Activated naive CD4-positive, alpha-beta T cell treated with anti-CD3 and anti-CD28 coated beads for 36 hours (primary cell): ENCODE data around the gene SMNDC1. TPM values are rescaled to one million over a fixed set of nuclear protein-coding genes. Genes with fewer than 3 reads are reported as not detected.

ENCODE experiments used
- CTCF ChIA-PET: fragments of 350-600 bp; sonication (Branson Sonifier 250); formaldehyde crosslinking; loops from one replicate; lab custom pipeline; 2021; ENCODE audit warnings: antibody characterized with exemption; lab: Charles Lee
- DNase-seq: peaks from one replicate; pipeline ENCODE4 v3.0.0-alpha.2; 2020
- H3K27ac Mint-ChIP-seq: one replicate; pipeline ENCODE4 v1.8.0; 2021; ENCODE audit warnings: mild to moderate bottlenecking, mixed read lengths
- H3K27me3 Mint-ChIP-seq: one replicate; pipeline ENCODE4 v1.8.0; 2021; ENCODE audit warnings: low read depth, mixed read lengths
- H3K36me3 Mint-ChIP-seq: one replicate; pipeline ENCODE4 v1.8.0; 2021; ENCODE audit warnings: low read depth, mixed read lengths
- H3K4me1 Mint-ChIP-seq: one replicate; pipeline ENCODE4 v1.8.0; 2021; ENCODE audit warnings: low read depth, mixed read lengths
- H3K4me3 Mint-ChIP-seq: one replicate; pipeline ENCODE4 v1.8.0; 2021; ENCODE audit warnings: mild to moderate bottlenecking, moderate library complexity, mixed read lengths
- H3K9me3 Mint-ChIP-seq: one replicate; pipeline ENCODE4 v1.8.0; 2021; ENCODE audit warnings: mixed read lengths
- intact Hi-C: fragments of 100-400 bp; cut with micrococcal nuclease; formaldehyde crosslinking; loops from one replicate; pipeline ENCODE4 v1.15.1; 2023
- total RNA-seq, 2 experiments: library from RNA; stranded (reverse); gene quantifications; one replicate each; pipeline ENCODE4 v1.2.3, GENCODE V29; 2021

Gene SMNDC1
- total RNA-seq, 2 experiments from 2014 or later: 42.4 to 46.2 TPM

- H3K36me3 Mint-ChIP-seq: peaks cover 21% of the 10 kb centered on the region
- H3K27ac Mint-ChIP-seq: no peak overlapping the region
- intact Hi-C loops: loop anchor here (5.0 kb wide), 1 partner anchor 33 kb away; no protein-coding TSS in a partner anchor
- CTCF ChIA-PET: interaction anchor here (0.9 to 2.1 kb wide), 2 partner anchors 12 to 38 kb away, joined by 4 to 9 read pairs; no protein-coding TSS in a partner anchor
- peaks cover 30% of the 10 kb centered on the region for H3K4me1 Mint-ChIP-seq
- no peak for DNase-seq
- peaks cover 7% of the 10 kb centered on the region for H3K27me3 Mint-ChIP-seq
- no peaks in the 10 kb centered on the region for H3K9me3 Mint-ChIP-seq
- no peak overlapping the region for H3K4me3 Mint-ChIP-seq
These were observed 60.2 kb downstream of the SMNDC1 start for GRCh38 chr10:110244550-110244949.

GRCh38 chr10:110242511-110242910 lies 62.2 kb downstream of the SMNDC1 start:
- CTCF ChIA-PET: interaction anchor here (1.0 to 1.2 kb wide), 3 partner anchors 27 to 37 kb away, joined by 3 read pairs; no protein-coding TSS in a partner anchor
- Mint-ChIP-seq H3K4me3 (no peak overlapping the region), H3K4me1 (peaks cover 33% of the 10 kb centered on the region), H3K36me3 (peaks cover 28% of the 10 kb centered on the region), H3K9me3 (no peaks in the 10 kb centered on the region), H3K27me3 (peaks cover 7% of the 10 kb centered on the region), H3K27ac (no peak overlapping the region)
- DNase-seq: no peak
- intact Hi-C loops: loop anchor here (5.0 kb wide), 1 partner anchor 35 kb away; no protein-coding TSS in a partner anchor

GRCh38 chr10:110241841-110242240 lies 62.9 kb downstream of the SMNDC1 start:
- Mint-ChIP-seq H3K9me3 (no peaks in the 10 kb centered on the region), H3K27me3 (peaks cover 4% of the 10 kb centered on the region), H3K36me3 (peaks cover 27% of the 10 kb centered on the region), H3K4me1 (peaks cover 33% of the 10 kb centered on the region), H3K4me3 (no peak overlapping the region), H3K27ac (no peak overlapping the region)
- intact Hi-C loops: loop anchor here (5.0 kb wide), 1 partner anchor 35 kb away; no protein-coding TSS in a partner anchor
- CTCF ChIA-PET: interaction anchor here (0.8 to 1.2 kb wide), 3 partner anchors 36 to 103 kb away, joined by 3 read pairs; no protein-coding TSS in a partner anchor
- no peak for DNase-seq

GRCh38 chr10:110241407-110241806 lies 63.3 kb downstream of the SMNDC1 start:
- CTCF ChIA-PET: interaction anchor here (0.8 to 1.2 kb wide), 3 partner anchors 35 to 103 kb away, joined by 3 read pairs; no protein-coding TSS in a partner anchor
- H3K27ac Mint-ChIP-seq: no peak overlapping the region
- intact Hi-C loops: loop anchor here (5.0 kb wide), 1 partner anchor 36 kb away; no protein-coding TSS in a partner anchor
- peaks cover 3% of the 10 kb centered on the region for H3K27me3 Mint-ChIP-seq
- H3K4me1 Mint-ChIP-seq: peaks cover 33% of the 10 kb centered on the region
- no peak overlapping the region for H3K4me3 Mint-ChIP-seq
- no peak for DNase-seq
- H3K36me3 Mint-ChIP-seq: peaks cover 23% of the 10 kb centered on the region
- H3K9me3 Mint-ChIP-seq: no peaks in the 10 kb centered on the region

Other genes starting within 250 kb of the SMNDC1 start
- 10 to 100 TPM; 24.4 to 27.5 TPM for gene MXI1, start 97.3 kb downstream of the SMNDC1 start, total RNA-seq
- gene DUSP5, start 193.0 kb upstream of the SMNDC1 start, total RNA-seq: 10 to 100 TPM; 51.0 to 53.5 TPM